Hematopoietic multipotent progenitor cell treated with erythropoietin and hydrocortisone succinate and interleukin-3 and kit ligand, for 8 days (in vitro differentiated cells): Measurements from ENCODE around the gene RHOT1.

Source experiments
- DNase-seq: peaks from one replicate; pipeline ENCODE4 v3.0.0-alpha.2; 2015

RHOT1 gene

DNA sequence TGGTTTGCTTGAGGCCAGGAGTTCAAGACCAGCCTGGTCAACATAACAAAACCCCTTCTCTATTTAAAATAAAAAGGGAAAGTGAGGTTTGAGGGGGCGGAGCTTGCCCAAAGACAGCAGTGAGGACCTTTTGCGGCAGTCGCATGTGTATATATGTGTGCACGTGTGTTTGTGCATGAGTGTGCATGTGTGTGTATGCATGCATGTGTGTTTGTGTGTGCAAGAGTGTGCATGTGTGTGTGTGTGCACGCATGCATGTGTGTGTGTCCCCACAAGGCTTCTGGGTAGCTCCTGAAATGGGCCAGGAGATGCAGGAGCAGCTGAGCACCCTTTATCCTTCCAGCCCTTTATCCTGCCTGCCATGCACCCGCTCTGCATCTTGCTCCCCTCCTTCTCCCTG lies 132.3 kb downstream of the RHOT1 start:
- no peak for DNase-seq
